Kidney (tissue), 14 donors: Measurements from ENCODE around the gene SPRR2B. TPM values are rescaled to one million over a fixed set of nuclear protein-coding genes. Genes with fewer than 3 reads are reported as not detected.
A peak's percentile ranks its signal among the peaks of the same experiment; 100 is the strongest.

Experiments
- DNase-seq, 5 donors: peaks; one replicate each; pipeline ENCODE4 v3.0.0-alpha.2; 2013 to 2020
- FAIRE-seq: peaks from 2 replicates; lab custom pipeline; 2012; peaks lifted over from hg19 to GRCh38; lab: Jason Lieb, UNC
- H3K27ac ChIP-seq, 2 donors: one replicate each; pipeline ENCODE4 v1.7.0; 2013; ENCODE audit warnings: low read depth in 2 of 2, low read length in 2 of 2, inconsistent platforms in 1 of 2
- H3K27me3 ChIP-seq: one replicate; pipeline ENCODE4 v1.7.1; 2013; ENCODE audit warnings: low read length, inconsistent platforms; ENCODE audit not compliant: control insufficient read depth, insufficient read depth
- H3K36me3 ChIP-seq, 3 donors: one replicate each; pipeline versions ENCODE4 v1.7.0 to v1.7.1; 2013; ENCODE audit warnings: low read length in 3 of 3, control low read depth in 1 of 3, inconsistent platforms in 1 of 3; ENCODE audit not compliant: insufficient read depth in 3 of 3, control insufficient read depth in 2 of 3
- H3K4me1 ChIP-seq, 3 donors: one replicate each; pipeline versions ENCODE4 v1.7.0 to v1.7.1; 2013; ENCODE audit warnings: low read length in 3 of 3, inconsistent platforms in 1 of 3, low read depth in 1 of 3; ENCODE audit not compliant: control insufficient read depth in 2 of 3, insufficient read depth in 2 of 3
- H3K4me3 ChIP-seq, 3 donors: one replicate each; pipeline versions ENCODE4 v1.7.0 to v1.8.1; 2013; ENCODE audit warnings: low read length in 3 of 3, control low read depth in 1 of 3, inconsistent platforms in 1 of 3
- H3K9ac ChIP-seq, 3 donors: one replicate each; pipeline versions ENCODE4 v1.7.0 to v1.7.1; 2013; ENCODE audit warnings: low read length in 3 of 3, control low read depth in 1 of 3, inconsistent platforms in 1 of 3
- H3K9me3 ChIP-seq, 3 donors: one replicate each; pipeline versions ENCODE4 v1.7.0 to v1.7.1; 2013; ENCODE audit warnings: low read length in 3 of 3, control low read depth in 1 of 3, inconsistent platforms in 1 of 3; ENCODE audit not compliant: control insufficient read depth in 2 of 3, insufficient read depth in 1 of 3
- CTCF ChIP-seq: IDR thresholded peaks from 3 replicates; pipeline ENCODE4 v1.5.1; 2012; ENCODE audit warnings: mild to moderate bottlenecking, moderate library complexity, borderline replicate concordance; ENCODE audit not compliant: insufficient read depth; ENCODE audit errors: extremely low read depth
- intact Hi-C: fragments of 100-400 bp; cut with DNase I; formaldehyde crosslinking; loops from one replicate; pipeline ENCODE4 v1.11.1; 2022
- polyA plus RNA-seq: library from polyadenylated mRNA; stranded (reverse); fragments of 350-450 nt; fragmentation: Illumina TruSeq; extraction: RNeasy Lipid Tissue Mini Kit (QIAGEN cat#74804); gene quantifications from one replicate; pipeline ENCODE4 v1.2.3, GENCODE V29; 2014; ENCODE audit warnings: low read depth, low replicate concordance; ENCODE audit not compliant: insufficient read depth
- total RNA-seq: library from RNA; stranded (reverse); fragmentation: NEBNext Ultra II Directional; extraction: Animal tissue kit (Norgen Biotek cat#: 25700); gene quantifications from one replicate; pipeline ENCODE4 v1.2.1, GENCODE V29; 2021
- donor health status: control.
- donor health status: control.
- donor health status: control.
- donor health status: control.
- donor health status: control.
- donor health status: DM: yes; HTN: yes; CAD: no.
- donor health status: Normal renal cell carcinoma (clear cell type).

Gene SPRR2B
- total and polyA plus RNA-seq, 2 donors from 2014 or later = not detected

GRCh38 chr1:153040950-153041631, 30.3 kb downstream of the SPRR2B start, which contains the start of gene SPRR2D:
Gene SPRR2D (minus strand): TSS chr1:153041120. CDS start chr1:153040346, 774 bp downstream.
- FAIRE-seq = no peak
- TF ChIP-seq CTCF = no peak
- H3K9ac ChIP-seq = no peak within 1 kb of the TSS
- H3K27ac ChIP-seq = no peak within 1 kb of the TSS
- no peak within 1 kb of the TSS for H3K4me3 ChIP-seq
- no peaks in the 10 kb centered on the region for H3K9me3 ChIP-seq
- DNase-seq = no peak
- intact Hi-C loops = no loop called here
- H3K36me3 ChIP-seq = no peaks in the 10 kb centered on the region
- H3K27me3 ChIP-seq = no peaks in the 10 kb centered on the region
- H3K4me1 ChIP-seq = no peaks in the 10 kb centered on the region

- no peak for TF ChIP-seq CTCF
- Histone ChIP-seq H3K4me1 (no peaks in the 10 kb centered on the region), H3K36me3 (no peaks in the 10 kb centered on the region), H3K27me3 (no peaks in the 10 kb centered on the region), H3K9ac (no peak overlapping the region), H3K4me3 (no peak overlapping the region), H3K9me3 (no peaks in the 10 kb centered on the region), H3K27ac (no peak overlapping the region)
- FAIRE-seq (no peak), DNase-seq (no peak)
- intact Hi-C loops = no loop called here
These were observed 36.2 kb downstream of the SPRR2B start for GRCh38 chr1:153035211-153035610.

GRCh38 chr1:153032677-153033308, 38.6 kb downstream of the SPRR2B start:
- H3K9me3 ChIP-seq = no peaks in the 10 kb centered on the region
- intact Hi-C loops = no loop called here
- no peaks in the 10 kb centered on the region for H3K27me3 ChIP-seq
- no peaks in the 10 kb centered on the region for H3K36me3 ChIP-seq
- TF ChIP-seq CTCF = no peak
- H3K9ac ChIP-seq = no peak overlapping the region
- no peak overlapping the region for H3K4me3 ChIP-seq
- no peak overlapping the region for H3K27ac ChIP-seq
- FAIRE-seq (no peak), DNase-seq (peak in 3 of 5 donors; percentile 8 to 23 (median 22))
- no peaks in the 10 kb centered on the region for H3K4me1 ChIP-seq
